NT2/D1 (cell line): ENCODE measurements around the gene HDAC8.

ENCODE experiments used
- SUZ12 ChIP-seq: IDR thresholded peaks from 2 replicates; pipeline ENCODE4 v1.6.1; 2011; ENCODE audit not compliant: insufficient read length, insufficient read depth; ENCODE audit errors: extremely low read depth
- YY1 ChIP-seq: IDR thresholded peaks from 2 replicates; pipeline ENCODE4 v1.6.1; 2011; ENCODE audit not compliant: insufficient read length, insufficient read depth

GRCh38 chrX:72308209-72308565, 264.5 kb downstream of the HDAC8 start:
- no peak for TF ChIP-seq SUZ12
- TF ChIP-seq YY1, result no peak
